ENCODE measurements around the gene IL32.

Gene IL32

DNA sequence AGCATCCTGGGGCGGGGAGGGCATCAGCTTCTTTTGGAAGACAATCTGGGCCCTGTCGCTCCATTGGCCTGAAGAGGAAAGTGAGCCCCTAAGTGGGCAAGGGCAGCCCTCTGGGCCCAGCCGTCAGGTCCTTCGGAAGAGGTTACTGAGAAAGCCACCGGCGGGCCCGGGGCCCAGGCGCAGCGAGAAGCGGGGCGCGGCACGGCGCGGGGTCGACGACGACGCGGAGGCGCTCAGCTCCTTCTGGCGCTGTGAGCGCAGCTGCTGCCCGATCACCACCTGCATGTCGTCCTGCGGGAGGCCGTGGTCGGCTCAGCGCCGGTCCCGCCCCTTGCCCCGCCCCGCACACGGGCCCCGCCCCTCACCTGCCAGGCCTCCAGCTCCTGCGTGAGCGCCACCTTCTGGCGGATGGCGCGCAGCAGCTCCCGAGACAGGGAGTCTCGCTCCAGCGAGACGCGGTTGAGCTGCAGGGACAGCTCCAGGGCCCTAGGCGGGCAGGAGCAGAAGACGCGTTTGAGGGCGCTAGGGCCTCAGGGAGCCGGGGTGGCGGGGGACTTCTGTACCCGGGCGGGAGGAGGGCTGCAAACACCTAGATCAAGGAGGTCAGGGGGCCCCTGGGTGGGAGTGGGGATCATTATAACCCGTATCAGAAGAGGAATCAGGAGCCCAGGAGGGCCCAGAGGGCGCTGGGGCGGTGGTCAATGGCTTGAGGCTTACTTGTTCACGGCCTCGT lies 37.3 kb upstream of the IL32 start:
- DNase-seq (ENCODE audit: low read depth), result peak; percentile 27

- DNase-seq (ENCODE audit: low read depth), result no peak
Measured at GRCh38 chr16:3028716-3029319, 36.6 kb upstream of the IL32 start.

DNA sequence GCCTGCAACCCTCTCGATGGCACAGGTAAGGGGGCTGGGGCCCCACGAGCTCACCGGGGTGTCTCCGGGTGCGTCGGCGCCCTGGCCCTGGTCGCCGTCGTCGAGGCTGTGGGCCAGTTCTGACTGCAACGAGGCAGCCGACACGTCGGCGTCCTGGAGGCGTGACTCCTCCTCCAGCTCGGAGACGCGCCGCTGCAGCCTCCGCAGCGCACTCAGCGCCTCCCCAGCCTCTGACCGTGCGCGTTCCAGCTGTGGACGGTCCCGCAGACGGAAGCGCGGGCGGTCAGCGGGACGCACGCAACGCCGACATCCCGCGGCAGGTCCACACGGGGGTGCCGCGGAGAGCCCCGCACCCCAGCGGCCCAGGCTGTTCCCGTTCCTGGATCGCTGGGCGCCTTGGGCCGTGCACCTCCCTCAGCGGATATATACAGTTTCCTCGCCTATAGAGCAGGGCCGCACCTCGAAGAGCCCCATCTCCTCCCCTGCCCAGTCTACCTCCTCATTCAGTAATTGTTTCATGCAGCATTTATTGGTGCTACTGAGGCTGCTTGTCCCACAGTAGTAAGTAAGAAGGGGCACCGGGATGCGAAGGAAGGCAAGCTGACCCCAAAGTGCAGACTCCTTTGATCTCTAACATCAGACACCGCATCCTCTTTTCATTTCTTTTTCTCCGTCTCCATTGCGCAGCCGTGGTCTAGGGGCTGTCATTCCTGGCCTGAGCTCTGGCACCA lies 35.8 kb upstream of the IL32 start:
- no peak for DNase-seq (ENCODE audit: low read depth)

GRCh38 chr16:3030222-3031212 lies 34.9 kb upstream of the IL32 start:
- no peak for DNase-seq (ENCODE audit: low read depth)

DNA sequence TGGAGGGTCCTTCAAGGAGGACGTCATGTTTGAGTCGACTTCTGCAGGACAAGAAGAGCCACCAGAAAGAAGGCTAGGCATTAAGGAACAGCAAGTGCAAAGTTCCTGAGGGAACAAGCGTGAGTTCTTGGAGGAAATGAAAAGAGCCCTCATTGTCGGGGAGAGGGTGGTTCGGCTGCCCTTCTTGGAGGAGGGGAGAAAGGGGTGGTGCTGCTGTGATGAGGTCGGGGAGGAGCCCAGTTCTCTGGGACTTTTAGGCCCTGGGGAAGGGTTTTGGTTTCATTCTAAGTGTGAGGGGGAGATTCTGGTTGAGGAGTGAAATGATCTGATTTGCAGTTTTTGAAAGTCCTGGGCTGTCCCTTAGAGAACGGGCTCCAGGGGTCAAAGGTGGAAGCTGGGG lies 32.8 kb upstream of the IL32 start:
- DNase-seq (ENCODE audit: low read depth), result no peak

DNA sequence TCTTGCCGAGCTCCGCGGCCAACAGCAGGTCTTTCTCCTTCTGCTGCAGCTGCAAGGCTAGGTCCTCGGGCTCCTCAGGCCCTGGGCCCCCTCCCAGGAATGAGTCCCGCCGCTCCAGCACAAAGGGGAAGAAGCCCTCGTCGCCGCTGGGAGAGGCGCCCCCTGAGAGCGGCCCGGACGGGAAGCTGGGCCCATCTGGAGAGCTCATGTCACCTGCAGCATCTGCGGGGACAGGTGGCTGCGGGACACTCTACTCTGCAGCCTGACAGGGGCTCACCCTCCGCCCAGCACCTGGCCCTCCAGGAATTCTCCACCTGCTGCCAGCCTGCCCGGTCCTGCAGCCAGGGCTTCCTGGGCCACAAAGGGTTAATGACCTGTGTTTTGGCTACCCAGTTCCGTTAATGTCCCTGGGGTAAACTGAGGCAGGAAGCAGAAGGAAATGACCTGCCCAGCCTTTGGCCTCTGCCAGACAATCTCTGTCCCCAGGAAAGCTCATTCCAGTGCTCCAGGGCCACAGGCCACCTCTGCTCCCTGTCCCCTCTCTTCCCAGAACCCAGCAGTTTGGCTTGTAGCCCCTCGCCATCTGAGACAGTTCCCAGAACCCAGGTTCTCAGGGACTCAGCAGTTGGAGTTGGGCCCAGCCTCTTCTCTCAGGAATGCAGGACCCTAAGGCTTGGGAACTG lies 30.0 kb upstream of the IL32 start:
- DNase-seq (ENCODE audit: low read depth), result no peak

GRCh38 chr16:3035972-3036725 lies 29.3 kb upstream of the IL32 start:
- no peak for DNase-seq (ENCODE audit: low read depth)

DNA sequence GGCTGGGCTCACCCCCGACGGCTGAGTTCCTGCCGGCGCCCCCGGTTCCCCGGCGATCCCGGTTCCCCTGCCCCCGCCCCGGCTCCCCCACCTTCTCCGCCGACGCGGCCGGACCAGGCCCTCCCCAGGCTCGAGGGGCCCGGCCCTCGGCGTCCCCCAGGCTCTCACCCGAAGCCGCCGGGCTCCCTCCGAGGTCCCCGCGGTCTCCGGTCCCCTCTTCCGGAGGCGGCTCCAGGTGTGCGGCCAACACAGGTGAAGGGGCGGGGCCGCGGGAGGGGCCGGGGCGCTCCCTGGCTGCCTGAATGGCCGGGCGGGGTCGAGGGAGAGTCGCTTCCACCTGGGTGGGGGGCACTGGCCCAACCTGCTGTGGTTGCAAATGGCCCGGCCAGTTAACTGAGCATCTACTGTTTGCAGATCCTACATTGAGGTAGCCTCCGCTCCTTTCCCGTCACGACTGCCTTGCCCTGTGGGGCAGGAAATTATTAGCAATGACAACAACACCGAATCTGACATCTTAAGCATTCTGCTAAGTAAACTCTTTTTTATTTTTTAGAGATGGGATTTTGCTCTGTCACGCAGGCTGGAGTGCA lies 28.6 kb upstream of the IL32 start, which contains the start of gene BICDL2:
Gene BICDL2 (minus strand): TSS at position 219 of the 590 bp plus-strand sequence. CDS start 1,448 bp downstream, outside the sequence.
- DNase-seq (ENCODE audit: low read depth), result no peak

DNA sequence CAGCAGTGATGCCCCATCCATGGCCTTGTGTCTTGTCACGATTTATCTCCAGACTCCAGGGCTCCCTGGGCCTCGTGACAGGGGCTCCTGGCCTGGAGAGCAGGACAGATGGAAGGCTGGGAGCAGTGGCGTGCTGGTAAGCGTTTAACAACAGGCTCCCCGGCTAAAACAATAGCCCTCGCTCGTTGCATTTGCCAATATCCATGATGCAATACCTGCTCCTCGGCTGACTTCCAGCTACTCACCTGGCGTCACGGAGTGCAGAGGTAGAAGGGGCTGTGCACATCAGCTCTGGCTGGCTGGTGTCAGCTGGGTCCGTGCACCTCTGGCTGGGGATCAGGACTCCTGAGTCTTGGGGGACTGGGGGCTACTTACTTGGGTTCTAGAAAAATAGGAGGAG lies 27.2 kb upstream of the IL32 start:
- DNase-seq (ENCODE audit: low read depth), result no peak

DNA sequence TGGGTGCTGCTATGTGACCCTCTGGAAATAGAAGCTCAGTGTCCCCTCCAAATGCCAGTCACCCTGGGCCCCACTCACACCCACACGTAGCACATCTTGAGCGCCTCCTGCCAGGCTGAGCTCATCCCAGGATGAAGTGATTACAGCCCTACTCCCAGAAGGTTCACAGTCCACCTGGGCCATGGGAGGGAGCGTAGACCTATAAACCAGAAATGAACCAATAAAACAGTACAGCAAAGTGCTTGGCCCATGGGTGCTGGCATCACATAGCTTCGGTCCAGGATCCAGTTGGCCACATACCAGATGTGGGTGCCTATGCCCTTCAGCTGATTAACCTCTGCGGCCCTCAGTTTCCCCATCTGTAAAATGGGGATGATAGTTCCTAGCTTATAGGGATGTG lies 26.5 kb upstream of the IL32 start:
- DNase-seq (ENCODE audit: low read depth), result no peak

DNA sequence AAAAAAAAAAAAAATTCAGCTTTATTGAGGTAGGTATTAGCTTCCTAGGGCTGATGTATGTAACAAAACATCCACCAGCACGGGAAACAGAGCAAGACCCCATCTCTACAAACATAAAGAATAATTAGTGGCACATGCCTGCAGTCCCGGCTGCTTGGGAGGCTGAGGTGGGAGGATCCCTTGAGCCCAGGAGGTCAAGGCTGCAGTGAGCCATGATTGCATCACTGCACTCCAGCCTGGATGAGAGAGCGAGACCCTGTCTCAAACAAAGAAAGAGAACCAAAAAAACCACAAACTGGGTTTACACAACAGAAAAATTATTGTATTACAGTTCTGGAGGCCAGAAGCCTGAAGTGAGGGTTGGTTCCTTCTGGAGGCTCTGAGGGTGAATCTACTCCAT lies 23.1 kb upstream of the IL32 start:
- no peak for DNase-seq (ENCODE audit: low read depth)

GRCh38 chr16:3044708-3045107 lies 20.7 kb upstream of the IL32 start:
- DNase-seq (ENCODE audit: low read depth), result no peak

- DNase-seq (ENCODE audit: low read depth), result no peak
Measured at GRCh38 chr16:3045758-3046640, 19.4 kb upstream of the IL32 start, which contains the start of gene MMP25. Gene MMP25, plus strand, starts transcription at chr16:3046561. Its CDS starts 357 bp downstream, at chr16:3046918.

GRCh38 chr16:3046641-3047386 lies 18.6 kb upstream of the IL32 start:
- DNase-seq (ENCODE audit: low read depth), result no peak

DNA sequence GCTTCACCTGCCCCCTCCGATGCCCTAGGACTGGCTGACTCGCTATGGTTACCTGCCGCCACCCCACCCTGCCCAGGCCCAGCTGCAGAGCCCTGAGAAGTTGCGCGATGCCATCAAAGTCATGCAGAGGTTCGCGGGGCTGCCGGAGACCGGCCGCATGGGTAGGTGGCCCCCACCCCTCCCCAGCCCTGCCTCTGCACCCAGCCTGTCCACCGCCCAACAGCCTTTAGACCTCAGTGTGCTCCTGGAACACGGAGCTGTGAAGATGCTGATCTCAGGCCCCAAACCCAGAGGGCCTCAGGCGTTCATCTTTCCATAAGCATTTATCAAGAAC lies 18.1 kb upstream of the IL32 start:
- DNase-seq (ENCODE audit: low read depth), result no peak

GRCh38 chr16:3049921-3050481 lies 15.4 kb upstream of the IL32 start:
- DNase-seq (ENCODE audit: low read depth), result no peak

DNA sequence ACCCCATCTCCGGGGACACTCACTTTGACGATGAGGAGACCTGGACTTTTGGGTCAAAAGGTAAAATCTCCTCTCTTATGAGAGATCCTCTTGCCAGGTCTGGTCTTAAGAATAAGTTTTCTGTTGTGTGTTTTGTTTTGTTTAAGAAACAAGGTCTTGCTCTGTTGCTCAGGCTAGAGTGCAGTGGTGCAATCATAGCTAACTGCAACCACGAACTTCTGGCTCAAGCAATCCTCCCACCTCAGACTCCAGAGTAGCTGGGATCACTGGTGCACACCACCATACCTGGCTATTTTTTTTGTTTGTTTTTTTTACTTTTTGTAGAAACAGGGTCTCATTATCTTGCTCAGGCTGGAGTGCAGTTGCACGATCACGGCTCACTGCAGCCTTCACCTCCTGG lies 15.0 kb upstream of the IL32 start:
- DNase-seq (ENCODE audit: low read depth), result no peak

GRCh38 chr16:3051009-3051408 lies 14.4 kb upstream of the IL32 start:
- DNase-seq (ENCODE audit: low read depth), result no peak

All from fibroblast of the conjunctiva (primary cell).